ENCODE measurements around the gene IRF5.

DNA sequence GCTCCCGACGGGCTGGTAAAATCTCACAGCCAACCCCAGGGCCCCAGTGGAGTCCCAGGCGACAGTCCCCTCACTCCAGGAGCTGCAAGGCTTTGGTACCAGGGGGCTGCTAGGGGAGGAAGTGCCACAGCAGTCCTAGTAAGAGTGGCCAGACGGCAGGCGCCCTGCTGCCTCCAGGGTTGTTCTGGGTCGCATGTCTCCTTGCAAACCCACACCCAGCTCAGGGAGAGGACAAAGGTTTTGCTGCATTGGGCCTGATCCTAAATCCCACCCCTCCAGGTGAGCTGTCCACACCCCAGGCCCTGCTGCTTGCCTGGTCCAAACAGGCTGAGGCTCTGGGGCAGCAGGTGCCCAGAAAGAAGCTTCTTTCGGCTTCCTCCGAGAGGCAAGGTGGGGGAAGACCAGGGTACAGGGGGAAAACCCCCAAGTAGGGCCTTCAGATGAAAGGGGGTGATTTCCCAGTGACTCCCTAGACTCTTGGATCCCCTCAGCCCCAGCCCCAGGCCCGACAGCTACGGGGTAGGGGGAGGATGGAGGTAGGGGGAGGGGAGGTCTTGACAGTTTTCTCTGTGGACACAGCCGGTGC, 23.1 kb upstream of the IRF5 start:
- TF ChIP-seq CTCF (IDR thresholded peaks at IDR 0.05; ENCODE audit: poor library complexity, severe bottlenecking) = no peak
- no peak for TF ChIP-seq EZH2 (IDR thresholded peaks at IDR 0.05; ENCODE audit: borderline replicate concordance, insufficient read depth, low read length, poor library complexity, severe bottlenecking)
- no peak for TF ChIP-seq TAF1 (IDR thresholded peaks at IDR 0.05; ENCODE audit: low read depth)
- TF ChIP-seq, protein P1, sequence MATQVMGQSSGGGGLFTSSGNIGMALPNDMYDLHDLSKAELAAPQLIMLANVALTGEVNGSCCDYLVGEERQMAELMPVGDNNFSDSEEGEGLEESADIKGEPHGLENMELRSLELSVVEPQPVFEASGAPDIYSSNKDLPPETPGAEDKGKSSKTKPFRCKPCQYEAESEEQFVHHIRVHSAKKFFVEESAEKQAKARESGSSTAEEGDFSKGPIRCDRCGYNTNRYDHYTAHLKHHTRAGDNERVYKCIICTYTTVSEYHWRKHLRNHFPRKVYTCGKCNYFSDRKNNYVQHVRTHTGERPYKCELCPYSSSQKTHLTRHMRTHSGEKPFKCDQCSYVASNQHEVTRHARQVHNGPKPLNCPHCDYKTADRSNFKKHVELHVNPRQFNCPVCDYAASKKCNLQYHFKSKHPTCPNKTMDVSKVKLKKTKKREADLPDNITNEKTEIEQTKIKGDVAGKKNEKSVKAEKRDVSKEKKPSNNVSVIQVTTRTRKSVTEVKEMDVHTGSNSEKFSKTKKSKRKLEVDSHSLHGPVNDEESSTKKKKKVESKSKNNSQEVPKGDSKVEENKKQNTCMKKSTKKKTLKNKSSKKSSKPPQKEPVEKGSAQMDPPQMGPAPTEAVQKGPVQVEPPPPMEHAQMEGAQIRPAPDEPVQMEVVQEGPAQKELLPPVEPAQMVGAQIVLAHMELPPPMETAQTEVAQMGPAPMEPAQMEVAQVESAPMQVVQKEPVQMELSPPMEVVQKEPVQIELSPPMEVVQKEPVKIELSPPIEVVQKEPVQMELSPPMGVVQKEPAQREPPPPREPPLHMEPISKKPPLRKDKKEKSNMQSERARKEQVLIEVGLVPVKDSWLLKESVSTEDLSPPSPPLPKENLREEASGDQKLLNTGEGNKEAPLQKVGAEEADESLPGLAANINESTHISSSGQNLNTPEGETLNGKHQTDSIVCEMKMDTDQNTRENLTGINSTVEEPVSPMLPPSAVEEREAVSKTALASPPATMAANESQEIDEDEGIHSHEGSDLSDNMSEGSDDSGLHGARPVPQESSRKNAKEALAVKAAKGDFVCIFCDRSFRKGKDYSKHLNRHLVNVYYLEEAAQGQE (IDR thresholded peaks at IDR 0.05; ENCODE audit: borderline replicate concordance) = no peak
- TF ChIP-seq EP300 (conservative IDR thresholded peaks at IDR 0.05; ENCODE audit: poor library complexity, severe bottlenecking) = no peak
- no peak for TF ChIP-seq POLR2AphosphoS5 (IDR thresholded peaks at IDR 0.05)

Data from neural cell (in vitro differentiated cells).